HepG2 (cell line): ENCODE results near the gene ESYT1. TPM values are rescaled to one million over a fixed set of nuclear protein-coding genes. Genes with fewer than 3 reads are reported as not detected.

Experiments used
- GABPA ChIP-seq, 2 experiments: IDR thresholded peaks; 2 replicates each; pipeline ENCODE4 v1.6.1; 2011 to 2016; ENCODE audit warnings: low read depth in 2 of 2, low read length in 1 of 2, missing biosample characterization in 1 of 2, missing genetic modification characterization in 1 of 2
- HNF4G ChIP-seq, 2 experiments: sonication (generic) in 1 of 2; formaldehyde crosslinking in 1 of 2; IDR thresholded peaks; 2 replicates each; pipeline versions ENCODE4 v1.4.0 to v1.6.1; 2011 to 2020; ENCODE audit warnings: borderline replicate concordance in 2 of 2, low read depth in 2 of 2, mild to moderate bottlenecking in 2 of 2, low read length in 1 of 2, missing genetic modification reagents in 1 of 2, moderate library complexity in 1 of 2
- MLLT10 ChIP-seq: sonication (generic); formaldehyde crosslinking; IDR thresholded peaks from 2 replicates; pipeline ENCODE4 v1.4.0; 2020; ENCODE audit warnings: missing genetic modification reagents
- RXRB ChIP-seq: IDR thresholded peaks from 2 replicates; pipeline ENCODE4 v1.6.1; 2016; ENCODE audit warnings: borderline replicate concordance, missing genetic modification reagents, missing compliant biosample characterization
- SP5 ChIP-seq: IDR thresholded peaks from 2 replicates; pipeline ENCODE4 v1.6.1; 2016; ENCODE audit warnings: low read depth, borderline replicate concordance
- TBL1XR1 ChIP-seq: fragments of 150-350 bp; IDR thresholded peaks from 2 replicates; pipeline ENCODE4 v1.6.1; 2014; ENCODE audit warnings: borderline replicate concordance, low read length; ENCODE audit not compliant: partially characterized antibody
- TSC22D2 ChIP-seq: sonication (generic); formaldehyde crosslinking; IDR thresholded peaks from 2 replicates; pipeline ENCODE4 v1.5.1; 2020; ENCODE audit warnings: missing genetic modification reagents, mild to moderate bottlenecking, borderline replicate concordance
- ZMAT3 ChIP-seq: sonication (generic); formaldehyde crosslinking; conservative IDR thresholded peaks from 2 replicates; pipeline ENCODE4 v1.7.0; 2021; ENCODE audit warnings: missing genetic modification reagents
- ZNF260 ChIP-seq: sonication (generic); formaldehyde crosslinking; IDR thresholded peaks from 2 replicates; pipeline ENCODE4 v1.4.0; 2020; ENCODE audit warnings: missing genetic modification reagents, low read depth, mild to moderate bottlenecking, borderline replicate concordance
- ZNF629 ChIP-seq: sonication (generic); formaldehyde crosslinking; conservative IDR thresholded peaks from 2 replicates; pipeline ENCODE4 v1.5.0; 2020; ENCODE audit warnings: missing genetic modification reagents
- ZNF644 ChIP-seq: IDR thresholded peaks from 2 replicates; pipeline ENCODE4 v1.6.1; 2016; ENCODE audit warnings: low read depth
- ZNF839 ChIP-seq: sonication (generic); formaldehyde crosslinking; IDR thresholded peaks from 2 replicates; pipeline ENCODE4 v1.4.0; 2020; ENCODE audit warnings: missing genetic modification reagents, mild to moderate bottlenecking, borderline replicate concordance
- ZSCAN22 ChIP-seq: sonication (generic); formaldehyde crosslinking; IDR thresholded peaks from 2 replicates; pipeline ENCODE4 v1.4.0; 2020; ENCODE audit warnings: mild to moderate bottlenecking, missing genetic modification reagents
- polyA plus RNA-seq, 8 experiments: library from polyadenylated mRNA; depleted of rRNA in 3 of 8; stranded (reverse) in 7 of 8; unstranded in 1 of 8; fragments of >200 nt; fragmentation: Illumina TruSeq in 4 of 8; extraction: Trizol in 4 of 8; gene quantifications; 2 replicates each; pipeline versions ENCODE4 v1.2.1 to v1.2.3, GENCODE V29; 2011 to 2016; ENCODE audit warnings: low read depth in 4 of 8, missing spikeins in 1 of 8, mixed read lengths in 1 of 8; ENCODE audit not compliant: insufficient read depth in 1 of 8
- total RNA-seq, 5 experiments: library from RNA; depleted of rRNA; stranded (reverse); fragments of >200 nt; fragmentation: Illumina TruSeq; extraction: Trizol; gene quantifications; 2 replicates each; pipeline ENCODE4 v1.2.3, GENCODE V29; 2016; ENCODE audit warnings: low read depth in 1 of 5
- TF ChIP-seq, protein P1 (sequence below): sonication (generic); formaldehyde crosslinking; IDR thresholded peaks from 2 replicates; pipeline ENCODE4 v1.8.0; 2022; ENCODE audit warnings: missing genetic modification reagents, mild to moderate bottlenecking, inconsistent platforms, borderline replicate concordance
- TF ChIP-seq, protein P2 (sequence below): sonication (generic); formaldehyde crosslinking; IDR thresholded peaks from 2 replicates; pipeline ENCODE4 v1.4.0; 2020; ENCODE audit warnings: missing genetic modification reagents
- TF ChIP-seq, protein P3 (sequence below): sonication (generic); formaldehyde crosslinking; conservative IDR thresholded peaks from 2 replicates; pipeline ENCODE4 v1.8.0; 2022; ENCODE audit warnings: mild to moderate bottlenecking, moderate library complexity, missing genetic modification reagents
- TF ChIP-seq, protein P4 (sequence below): IDR thresholded peaks from 2 replicates; pipeline ENCODE4 v1.6.1; 2016; ENCODE audit warnings: low read depth, control low read depth
- TF ChIP-seq, protein P5 (sequence below): IDR thresholded peaks from 2 replicates; pipeline ENCODE4 v1.6.1; 2016

ESYT1 gene
- total and polyA plus RNA-seq, 2 of the 13 experiments (the other 11 are each of a cell fraction or from before 2014, with no cell fraction given) = 66.9 to 71.0 TPM

DNA sequence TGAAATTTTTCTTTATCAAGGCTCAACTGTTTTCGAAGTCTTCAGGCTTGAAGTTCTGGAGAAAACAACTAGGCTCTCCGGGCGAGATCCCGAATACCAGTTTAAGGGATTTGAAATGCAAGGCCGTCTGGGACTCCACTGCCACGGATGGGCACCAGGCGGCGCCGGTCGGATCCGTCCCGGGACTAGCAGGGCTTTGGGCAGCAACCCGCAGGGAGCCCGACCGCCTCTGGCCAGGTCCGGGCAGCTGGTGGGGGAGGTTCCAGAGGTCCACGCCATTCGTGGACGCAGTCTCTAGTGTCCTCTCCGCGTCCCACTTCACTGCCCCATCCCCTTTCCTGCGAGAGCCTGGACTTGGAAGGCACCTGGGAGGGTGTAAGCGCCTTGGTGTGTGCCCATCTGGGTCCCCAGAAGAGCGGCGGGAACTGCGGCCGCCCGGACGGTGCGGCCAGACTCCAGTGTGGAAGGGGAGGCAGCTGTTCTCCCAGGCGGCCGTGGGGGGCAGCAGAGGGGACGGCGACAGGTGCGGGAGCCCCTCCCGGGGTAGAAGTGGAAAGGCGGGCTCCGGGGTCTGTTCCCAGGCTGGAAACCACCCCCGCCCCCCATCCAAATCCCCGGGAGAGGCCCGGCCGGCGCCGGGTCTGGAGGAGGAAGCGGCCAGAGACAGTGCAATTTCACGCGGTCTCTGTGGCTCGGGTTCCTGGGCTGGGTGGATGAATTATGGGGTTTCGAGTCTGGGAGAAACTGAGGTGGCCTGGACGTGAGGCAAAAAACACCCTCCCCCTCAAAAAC lies 48.9 kb upstream of the ESYT1 start (continued):
- TF ChIP-seq ZNF260 = no peak
- no peak for TF ChIP-seq GABPA (IDR thresholded peaks at IDR 0.05; ENCODE audit: low read depth, low read length)
- TF ChIP-seq GABPA (CRISPR knock-in tag; IDR thresholded peaks at IDR 0.05; ENCODE audit: low read depth) = peak; percentile 46; the same call in 1 of the 2 replicates
- peak; percentile 18; the same call in 1 of the 2 replicates for TF ChIP-seq RXRB (CRISPR knock-in tag)
- TF ChIP-seq, protein P1, sequence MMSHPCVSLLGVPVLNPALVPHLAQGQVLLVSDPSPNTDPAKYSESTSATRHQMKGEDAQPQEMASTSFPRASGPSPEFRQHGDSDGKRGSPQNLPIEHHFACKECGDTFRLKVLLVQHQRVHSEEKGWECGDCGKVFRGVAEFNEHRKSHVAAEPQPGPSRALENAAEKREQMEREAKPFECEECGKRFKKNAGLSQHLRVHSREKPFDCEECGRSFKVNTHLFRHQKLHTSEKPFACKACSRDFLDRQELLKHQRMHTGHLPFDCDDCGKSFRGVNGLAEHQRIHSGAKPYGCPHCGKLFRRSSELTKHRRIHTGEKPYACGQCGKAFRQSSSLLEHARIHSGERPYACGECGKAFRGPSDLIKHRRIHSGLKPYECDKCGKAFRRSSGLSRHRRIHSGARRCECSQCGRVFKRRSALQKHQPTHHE (CRISPR knock-in tag) = no peak; the same call in 1 of the 2 replicates
- TF ChIP-seq, protein P2, sequence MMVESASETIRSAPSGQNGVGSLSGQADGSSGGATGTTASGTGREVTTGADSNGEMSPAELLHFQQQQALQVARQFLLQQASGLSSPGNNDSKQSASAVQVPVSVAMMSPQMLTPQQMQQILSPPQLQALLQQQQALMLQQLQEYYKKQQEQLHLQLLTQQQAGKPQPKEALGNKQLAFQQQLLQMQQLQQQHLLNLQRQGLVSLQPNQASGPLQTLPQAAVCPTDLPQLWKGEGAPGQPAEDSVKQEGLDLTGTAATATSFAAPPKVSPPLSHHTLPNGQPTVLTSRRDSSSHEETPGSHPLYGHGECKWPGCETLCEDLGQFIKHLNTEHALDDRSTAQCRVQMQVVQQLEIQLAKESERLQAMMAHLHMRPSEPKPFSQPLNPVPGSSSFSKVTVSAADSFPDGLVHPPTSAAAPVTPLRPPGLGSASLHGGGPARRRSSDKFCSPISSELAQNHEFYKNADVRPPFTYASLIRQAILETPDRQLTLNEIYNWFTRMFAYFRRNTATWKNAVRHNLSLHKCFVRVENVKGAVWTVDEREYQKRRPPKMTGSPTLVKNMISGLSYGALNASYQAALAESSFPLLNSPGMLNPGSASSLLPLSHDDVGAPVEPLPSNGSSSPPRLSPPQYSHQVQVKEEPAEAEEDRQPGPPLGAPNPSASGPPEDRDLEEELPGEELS (CRISPR knock-in tag) = peak; percentile 41; the same call in 1 of the 2 replicates
- TF ChIP-seq, protein P3, sequence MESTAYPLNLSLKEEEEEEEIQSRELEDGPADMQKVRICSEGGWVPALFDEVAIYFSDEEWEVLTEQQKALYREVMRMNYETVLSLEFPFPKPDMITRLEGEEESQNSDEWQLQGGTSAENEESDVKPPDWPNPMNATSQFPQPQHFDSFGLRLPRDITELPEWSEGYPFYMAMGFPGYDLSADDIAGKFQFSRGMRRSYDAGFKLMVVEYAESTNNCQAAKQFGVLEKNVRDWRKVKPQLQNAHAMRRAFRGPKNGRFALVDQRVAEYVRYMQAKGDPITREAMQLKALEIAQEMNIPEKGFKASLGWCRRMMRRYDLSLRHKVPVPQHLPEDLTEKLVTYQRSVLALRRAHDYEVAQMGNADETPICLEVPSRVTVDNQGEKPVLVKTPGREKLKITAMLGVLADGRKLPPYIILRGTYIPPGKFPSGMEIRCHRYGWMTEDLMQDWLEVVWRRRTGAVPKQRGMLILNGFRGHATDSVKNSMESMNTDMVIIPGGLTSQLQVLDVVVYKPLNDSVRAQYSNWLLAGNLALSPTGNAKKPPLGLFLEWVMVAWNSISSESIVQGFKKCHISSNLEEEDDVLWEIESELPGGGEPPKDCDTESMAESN (CRISPR knock-in tag) = no peak; the same call in 1 of the 2 replicates
- no peak for TF ChIP-seq ZNF629 (CRISPR knock-in tag)
- no peak for TF ChIP-seq HNF4G (IDR thresholded peaks at IDR 0.05; ENCODE audit: borderline replicate concordance, low read depth, low read length)
- TF ChIP-seq HNF4G (CRISPR knock-in tag; IDR thresholded peaks at IDR 0.05; ENCODE audit: borderline replicate concordance, low read depth) = peak; percentile 34; the same call in 1 of the 2 replicates
- TF ChIP-seq, protein P4, sequence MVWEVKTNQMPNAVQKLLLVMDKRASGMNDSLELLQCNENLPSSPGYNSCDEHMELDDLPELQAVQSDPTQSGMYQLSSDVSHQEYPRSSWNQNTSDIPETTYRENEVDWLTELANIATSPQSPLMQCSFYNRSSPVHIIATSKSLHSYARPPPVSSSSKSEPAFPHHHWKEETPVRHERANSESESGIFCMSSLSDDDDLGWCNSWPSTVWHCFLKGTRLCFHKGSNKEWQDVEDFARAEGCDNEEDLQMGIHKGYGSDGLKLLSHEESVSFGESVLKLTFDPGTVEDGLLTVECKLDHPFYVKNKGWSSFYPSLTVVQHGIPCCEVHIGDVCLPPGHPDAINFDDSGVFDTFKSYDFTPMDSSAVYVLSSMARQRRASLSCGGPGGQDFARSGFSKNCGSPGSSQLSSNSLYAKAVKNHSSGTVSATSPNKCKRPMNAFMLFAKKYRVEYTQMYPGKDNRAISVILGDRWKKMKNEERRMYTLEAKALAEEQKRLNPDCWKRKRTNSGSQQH = no peak
- 0 out of 2 replicates have a peak, but pooled peaks have one; percentile 29 for TF ChIP-seq ZNF839 (CRISPR knock-in tag)
- no peak for TF ChIP-seq ZSCAN22
- TF ChIP-seq TBL1XR1 = no peak
- TF ChIP-seq SP5 (CRISPR knock-in tag) = no peak
- peak; percentile 29; the same call in 1 of the 2 replicates for TF ChIP-seq ZNF644 (CRISPR knock-in tag)
- peak; percentile 30; the same call in 1 of the 2 replicates for TF ChIP-seq TSC22D2
- no peak for TF ChIP-seq MLLT10
- TF ChIP-seq, protein P5, sequence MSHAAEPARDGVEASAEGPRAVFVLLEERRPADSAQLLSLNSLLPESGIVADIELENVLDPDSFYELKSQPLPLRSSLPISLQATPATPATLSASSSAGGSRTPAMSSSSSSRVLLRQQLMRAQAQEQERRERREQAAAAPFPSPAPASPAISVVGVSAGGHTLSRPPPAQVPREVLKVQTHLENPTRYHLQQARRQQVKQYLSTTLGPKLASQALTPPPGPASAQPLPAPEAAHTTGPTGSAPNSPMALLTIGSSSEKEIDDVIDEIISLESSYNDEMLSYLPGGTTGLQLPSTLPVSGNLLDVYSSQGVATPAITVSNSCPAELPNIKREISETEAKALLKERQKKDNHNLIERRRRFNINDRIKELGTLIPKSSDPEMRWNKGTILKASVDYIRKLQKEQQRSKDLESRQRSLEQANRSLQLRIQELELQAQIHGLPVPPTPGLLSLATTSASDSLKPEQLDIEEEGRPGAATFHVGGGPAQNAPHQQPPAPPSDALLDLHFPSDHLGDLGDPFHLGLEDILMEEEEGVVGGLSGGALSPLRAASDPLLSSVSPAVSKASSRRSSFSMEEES (CRISPR knock-in tag) = no peak
- peak; percentile 16; the same call in 1 of the 2 replicates for TF ChIP-seq ZMAT3 (CRISPR knock-in tag)
